Measurements from ENCODE around the gene PARD3. TPM values are rescaled to one million over a fixed set of nuclear protein-coding genes. Genes with fewer than 3 reads are reported as not detected.

The PARD3 gene
- total RNA-seq, 1 donor from 2014 or later: 35.4 TPM

- DNase-seq (ENCODE audit: low read depth) (no peak), FAIRE-seq (no peak)
- no peaks in the 10 kb centered on the region for H3K36me3 ChIP-seq (ENCODE audit: insufficient read depth, low read length)
- H3K9ac ChIP-seq (ENCODE audit: low read length): no peak overlapping the region
- peaks cover 5% of the 10 kb centered on the region for H3K9me3 Mint-ChIP-seq (ENCODE audit: unreplicated experiment)
- TF ChIP-seq CTCF (IDR thresholded peaks at IDR 0.05; ENCODE audit: insufficient read depth, low read depth, low read length): no peak
- no peak for TF ChIP-seq EZH2 (IDR thresholded peaks at IDR 0.05; ENCODE audit: insufficient read depth, low read length)
- no peak overlapping the region for H3K27ac Mint-ChIP-seq (ENCODE audit: unreplicated experiment)
- H3K9me3 ChIP-seq (ENCODE audit: insufficient read depth, low read depth, low read length): no peaks in the 10 kb centered on the region
- H3K27me3 ChIP-seq (ENCODE audit: insufficient read depth, low read length): no peaks in the 10 kb centered on the region
- no peak overlapping the region for H3K27ac ChIP-seq (ENCODE audit: low read depth, low read length)
- no peak overlapping the region for H3K4me3 ChIP-seq (ENCODE audit: insufficient read depth, low read depth, low read length)
- H3K79me2 ChIP-seq (ENCODE audit: insufficient read depth, low read length): peaks cover 62% of the 10 kb centered on the region
- no peak overlapping the region for H3K4me2 ChIP-seq (ENCODE audit: low read length)
- no peaks in the 10 kb centered on the region for H3K27me3 Mint-ChIP-seq (ENCODE audit: low read depth, unreplicated experiment)
- no peak overlapping the region for H2AFZ ChIP-seq (ENCODE audit: low read depth, low read length)
- peaks cover 9% of the 10 kb centered on the region for H3K4me1 ChIP-seq (ENCODE audit: insufficient read depth, low read length)
- peaks cover 48% of the 10 kb centered on the region for H4K20me1 ChIP-seq (ENCODE audit: insufficient read depth, low read length)
- peaks cover 22% of the 10 kb centered on the region for H3K4me1 Mint-ChIP-seq (ENCODE audit: low read depth, unreplicated experiment)
- H3K36me3 Mint-ChIP-seq (ENCODE audit: low read depth, unreplicated experiment): no peaks in the 10 kb centered on the region
- H3K4me3 Mint-ChIP-seq (ENCODE audit: unreplicated experiment): no peak overlapping the region
Measured at GRCh38 chr10:34745244-34745643, 69.9 kb downstream of the PARD3 start.

GRCh38 chr10:34744590-34744989 is 70.5 kb downstream of the PARD3 start:
- Mint-ChIP-seq H3K4me1 (ENCODE audit: low read depth, unreplicated experiment) (peaks cover 27% of the 10 kb centered on the region), H3K36me3 (ENCODE audit: low read depth, unreplicated experiment) (no peaks in the 10 kb centered on the region), H3K4me3 (ENCODE audit: unreplicated experiment) (no peak overlapping the region), H3K27me3 (ENCODE audit: low read depth, unreplicated experiment) (no peaks in the 10 kb centered on the region), H3K27ac (ENCODE audit: unreplicated experiment) (no peak overlapping the region), H3K9me3 (ENCODE audit: unreplicated experiment) (peaks cover 5% of the 10 kb centered on the region)
- H3K79me2 ChIP-seq (ENCODE audit: insufficient read depth, low read length): peaks cover 56% of the 10 kb centered on the region
- no peaks in the 10 kb centered on the region for H3K36me3 ChIP-seq (ENCODE audit: insufficient read depth, low read length)
- no peak overlapping the region for H3K4me2 ChIP-seq (ENCODE audit: low read length)
- no peak for FAIRE-seq
- DNase-seq (ENCODE audit: low read depth): no peak
- peaks cover 15% of the 10 kb centered on the region for H3K4me1 ChIP-seq (ENCODE audit: insufficient read depth, low read length)
- H4K20me1 ChIP-seq (ENCODE audit: insufficient read depth, low read length): peaks cover 55% of the 10 kb centered on the region
- no peak overlapping the region for H3K4me3 ChIP-seq (ENCODE audit: insufficient read depth, low read depth, low read length)
- no peak overlapping the region for H2AFZ ChIP-seq (ENCODE audit: low read depth, low read length)
- TF ChIP-seq EZH2 (IDR thresholded peaks at IDR 0.05; ENCODE audit: insufficient read depth, low read length): no peak
- TF ChIP-seq CTCF (IDR thresholded peaks at IDR 0.05; ENCODE audit: insufficient read depth, low read depth, low read length): no peak
- H3K9ac ChIP-seq (ENCODE audit: low read length): no peak overlapping the region
- no peaks in the 10 kb centered on the region for H3K9me3 ChIP-seq (ENCODE audit: insufficient read depth, low read depth, low read length)
- no peaks in the 10 kb centered on the region for H3K27me3 ChIP-seq (ENCODE audit: insufficient read depth, low read length)
- H3K27ac ChIP-seq (ENCODE audit: low read depth, low read length): no peak overlapping the region

- Mint-ChIP-seq H3K36me3 (ENCODE audit: low read depth, unreplicated experiment) (no peaks in the 10 kb centered on the region), H3K27ac (ENCODE audit: unreplicated experiment) (no peak overlapping the region), H3K4me1 (ENCODE audit: low read depth, unreplicated experiment) (peaks cover 27% of the 10 kb centered on the region), H3K4me3 (ENCODE audit: unreplicated experiment) (no peak overlapping the region), H3K9me3 (ENCODE audit: unreplicated experiment) (peaks cover 4% of the 10 kb centered on the region), H3K27me3 (ENCODE audit: low read depth, unreplicated experiment) (no peaks in the 10 kb centered on the region)
- H3K27ac ChIP-seq (ENCODE audit: low read depth, low read length): no peak overlapping the region
- DNase-seq (ENCODE audit: low read depth): peak; percentile 47
- peaks cover 54% of the 10 kb centered on the region for H3K79me2 ChIP-seq (ENCODE audit: insufficient read depth, low read length)
- no peak for TF ChIP-seq EZH2 (IDR thresholded peaks at IDR 0.05; ENCODE audit: insufficient read depth, low read length)
- no peak for TF ChIP-seq CTCF (IDR thresholded peaks at IDR 0.05; ENCODE audit: insufficient read depth, low read depth, low read length)
- no peaks in the 10 kb centered on the region for H3K27me3 ChIP-seq (ENCODE audit: insufficient read depth, low read length)
- no peaks in the 10 kb centered on the region for H3K9me3 ChIP-seq (ENCODE audit: insufficient read depth, low read depth, low read length)
- H3K4me3 ChIP-seq (ENCODE audit: insufficient read depth, low read depth, low read length): no peak overlapping the region
- peak overlapping the region; percentile 27 for H3K4me2 ChIP-seq (ENCODE audit: low read length)
- H4K20me1 ChIP-seq (ENCODE audit: insufficient read depth, low read length): peaks cover 57% of the 10 kb centered on the region
- no peak for FAIRE-seq
- H3K4me1 ChIP-seq (ENCODE audit: insufficient read depth, low read length): peaks cover 19% of the 10 kb centered on the region
- H3K9ac ChIP-seq (ENCODE audit: low read length): no peak overlapping the region
- no peaks in the 10 kb centered on the region for H3K36me3 ChIP-seq (ENCODE audit: insufficient read depth, low read length)
- no peak overlapping the region for H2AFZ ChIP-seq (ENCODE audit: low read depth, low read length)
Measured at GRCh38 chr10:34743814-34744213, 71.3 kb downstream of the PARD3 start.

All from astrocyte (in vitro differentiated cells and primary cell).